ENCODE data around the gene PRR20G. TPM values are rescaled to one million over a fixed set of nuclear protein-coding genes. Genes with fewer than 3 reads are reported as not detected.

Gene PRR20G
- total and polyA plus RNA-seq, 2 experiments from 2014 or later, result 0.39 TPM; not detected in 1

GRCh38 chr3:127321371-127321770 lies 33.5 kb upstream of the PRR20G start:
- ATAC-seq, result no peak
- H3K36me3 Mint-ChIP-seq (ENCODE audit: low read depth), result no peaks in the 10 kb centered on the region; the same call in 2 of the 3 replicates

More at GRCh38 chr3:127321371-127321770, 33.5 kb upstream of the PRR20G start:
- H3K9me3 Mint-ChIP-seq, result peaks cover 5% of the 10 kb centered on the region
- DNase-seq (ENCODE audit: low spot score), result no peak
- Histone ChIP-seq H3K79me2 (replicated peaks; ENCODE audit: insufficient read depth) (no peaks in the 10 kb centered on the region), H3K27ac (ENCODE audit: low read depth) (no peak overlapping the region), H2AFZ (no peak overlapping the region), H3K4me3 (no peak overlapping the region), H3K36me3 (ENCODE audit: insufficient read depth) (no peaks in the 10 kb centered on the region), H3K4me2 (no peak overlapping the region), H3K27me3 (ENCODE audit: insufficient read depth) (no peaks in the 10 kb centered on the region), H3K4me1 (ENCODE audit: insufficient read depth) (no peaks in the 10 kb centered on the region), H3K9me2 (ENCODE audit: insufficient read depth) (0 out of 2 replicates have a peak, but pooled peaks cover 4% of the 10 kb centered on the region), H4K20me1 (replicated peaks; ENCODE audit: insufficient read depth) (no peaks in the 10 kb centered on the region), H3F3A (replicated peaks; ENCODE audit: low read depth) (no peaks in the 10 kb centered on the region)
- peaks cover 4% of the 10 kb centered on the region for H3K27me3 Mint-ChIP-seq (ENCODE audit: insufficient read depth, low read depth, poor library complexity)
- TF ChIP-seq NANOG (IDR thresholded peaks at IDR 0.05; ENCODE audit: borderline replicate concordance) (no peak), POLR2AphosphoS5 (IDR thresholded peaks at IDR 0.05; ENCODE audit: low read depth) (no peak), ETS1 (IDR thresholded peaks at IDR 0.05) (no peak), EZH2 (IDR thresholded peaks at IDR 0.05; ENCODE audit: low read depth, unreplicated experiment) (no peak), ZNF114 (CRISPR knock-in tag; IDR thresholded peaks at IDR 0.05) (no peak), REST (IDR thresholded peaks at IDR 0.05; ENCODE audit: unreplicated experiment) (no peak), CREB1 (CRISPR knock-in tag; IDR thresholded peaks at IDR 0.05; ENCODE audit: low read depth) (no peak), EZH2phosphoT487 (IDR thresholded peaks at IDR 0.05; ENCODE audit: unreplicated experiment) (no peak), JUNB (IDR thresholded peaks at IDR 0.05; ENCODE audit: unreplicated experiment) (no peak), STAT1 (IDR thresholded peaks at IDR 0.05; ENCODE audit: unreplicated experiment) (no peak), ZNF331 (CRISPR knock-in tag; IDR thresholded peaks at IDR 0.05; ENCODE audit: low read depth) (no peak), ZNF462 (CRISPR knock-in tag; IDR thresholded peaks at IDR 0.05) (no peak), CTCF (conservative IDR thresholded peaks at IDR 0.05; ENCODE audit: low read depth in 2 of 2) (no peak)
- H3K4me3 Mint-ChIP-seq, result no peak overlapping the region
- H3K27ac Mint-ChIP-seq, result no peak overlapping the region
- H3K4me1 Mint-ChIP-seq, result no peaks in the 10 kb centered on the region

Data from GM23338 (cell line).